CD4-positive, alpha-beta T cell treated with Interleukin-12 subunit alpha and Interleukin-12 subunit beta, for 1 hour (primary cell): ENCODE results near the gene SLC16A4.
"Not testable (repeated sequence)": the region's sequence is repeated elsewhere in the genome, so short reads cannot be mapped to it uniquely, and the experiment has no call there.

Source experiments
- DNase-seq: peaks from one replicate; pipeline ENCODE4 v3.0.0-alpha.2; 2020

The SLC16A4 gene

DNA sequence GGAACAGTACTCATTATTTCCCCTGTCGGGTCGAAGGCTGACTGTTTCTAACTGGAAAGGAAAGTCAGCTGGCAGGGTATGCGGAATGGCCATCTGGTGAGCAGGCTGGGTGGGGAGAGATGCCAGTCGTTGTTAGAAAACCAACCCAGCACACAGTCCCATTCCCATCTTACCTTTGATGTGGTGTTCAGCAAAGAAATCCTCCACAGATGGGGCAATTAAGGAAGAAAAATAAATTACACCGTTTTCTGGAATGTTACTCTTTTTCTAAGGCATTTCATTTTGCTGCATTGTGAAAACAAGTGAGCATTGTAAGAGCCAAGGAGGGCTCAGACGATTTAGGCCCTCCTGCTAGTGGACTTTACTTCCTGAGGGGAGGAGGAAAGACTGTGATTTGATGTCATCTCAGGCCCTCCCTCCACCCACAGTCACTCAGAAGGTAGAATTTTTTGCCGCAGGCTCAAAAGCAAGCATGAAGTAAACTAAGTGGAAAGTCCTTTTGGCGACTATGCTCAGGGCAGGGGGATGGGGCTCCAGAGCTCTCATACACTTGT, at the start of gene SLC16A4:
Gene SLC16A4, minus strand, starts transcription at position 335 of the 554 bp plus-strand sequence. CDS start 1,703 bp downstream, outside the sequence.
- no peak for DNase-seq

DNA sequence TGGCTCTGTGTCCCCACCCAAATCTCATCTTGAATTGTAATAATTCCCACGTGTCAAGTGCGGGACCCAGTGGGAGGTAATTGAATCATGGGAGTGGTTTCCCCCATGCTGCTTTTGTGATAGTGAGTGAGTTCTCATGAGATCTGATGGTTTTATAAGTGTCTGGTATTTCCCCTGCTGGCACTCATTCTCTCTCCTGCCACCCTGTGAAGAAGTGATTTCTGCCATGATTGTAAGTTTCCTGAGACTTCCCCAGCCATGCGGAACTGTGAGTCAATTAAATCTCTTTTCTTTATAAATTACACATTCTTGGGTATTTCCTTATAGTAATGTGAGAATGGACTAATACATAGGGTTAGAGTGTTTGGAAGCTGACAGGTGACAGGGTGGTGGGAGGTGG, 49.0 kb upstream of the SLC16A4 start:
- DNase-seq, result not testable (repeated sequence)

DNA sequence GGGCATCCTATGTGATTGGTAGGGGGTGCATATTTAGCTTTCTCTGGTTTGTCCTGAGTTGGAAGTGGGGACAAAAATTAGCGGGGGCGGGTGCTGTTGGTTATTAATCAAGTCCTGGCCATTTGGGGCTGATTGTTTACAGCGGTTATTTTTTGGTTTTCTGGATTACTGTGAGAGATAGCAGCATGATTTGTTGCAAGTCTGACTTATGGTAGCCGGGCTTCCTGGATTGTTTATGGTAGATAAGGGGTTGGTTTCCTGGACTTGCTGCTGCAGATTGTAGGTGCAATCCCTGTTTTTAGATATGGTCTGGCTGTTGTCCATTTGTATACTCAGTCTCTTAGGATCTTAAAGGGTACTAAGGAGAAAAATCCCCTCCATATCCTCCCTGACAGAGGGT, 48.1 kb upstream of the SLC16A4 start:
- no peak for DNase-seq

DNA sequence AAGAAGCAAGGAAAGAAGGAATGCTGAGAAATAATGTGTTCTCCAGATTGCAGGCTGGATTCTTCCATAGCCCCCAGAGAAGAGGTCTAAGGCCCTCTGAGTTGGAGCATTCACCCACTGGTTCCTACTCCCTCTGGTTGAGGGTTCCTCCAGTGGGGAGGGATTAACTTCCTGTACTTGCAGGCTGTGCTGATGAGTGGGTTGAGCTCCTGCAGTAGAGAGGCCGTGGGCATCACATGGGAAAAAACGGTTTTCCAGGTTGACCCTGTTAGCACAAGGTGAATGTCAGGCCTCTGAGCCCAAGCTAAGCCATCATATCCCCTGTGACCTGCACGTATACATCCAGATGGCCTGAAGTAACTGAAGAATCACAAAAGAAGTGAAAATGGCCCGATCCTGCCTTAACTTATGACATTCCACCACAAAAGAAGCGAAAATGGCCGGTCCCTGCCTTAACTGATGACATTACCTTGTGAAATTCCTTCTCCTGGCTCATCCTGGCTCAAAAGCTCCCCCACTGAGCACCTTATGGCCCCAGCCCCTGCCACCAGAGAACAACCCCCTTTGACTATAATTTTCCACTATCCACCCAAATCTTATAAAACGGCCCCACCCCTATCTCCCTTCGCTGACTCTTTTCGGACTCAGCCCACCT, 46.9 kb upstream of the SLC16A4 start:
- not testable (repeated sequence) for DNase-seq

DNA sequence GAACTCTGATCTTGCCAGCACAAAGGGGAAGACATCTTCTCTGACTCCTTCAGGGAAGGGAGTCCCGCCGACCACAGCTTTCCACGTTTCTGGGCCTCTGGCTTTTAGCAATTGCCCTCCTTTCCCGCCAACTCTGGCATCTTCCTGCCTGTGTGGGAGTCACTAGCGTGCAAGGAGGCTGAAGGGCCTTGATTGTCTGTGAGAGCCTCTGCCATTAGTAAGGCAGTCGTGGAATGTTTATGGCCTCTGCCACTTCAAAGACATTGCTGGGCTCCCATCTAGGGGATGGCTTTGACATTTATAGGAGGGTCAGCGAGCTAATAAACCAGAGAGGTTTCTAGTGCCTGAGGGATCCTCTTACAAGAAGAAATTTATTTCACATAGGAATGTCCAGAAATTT, 45.8 kb upstream of the SLC16A4 start:
- no peak for DNase-seq

DNA sequence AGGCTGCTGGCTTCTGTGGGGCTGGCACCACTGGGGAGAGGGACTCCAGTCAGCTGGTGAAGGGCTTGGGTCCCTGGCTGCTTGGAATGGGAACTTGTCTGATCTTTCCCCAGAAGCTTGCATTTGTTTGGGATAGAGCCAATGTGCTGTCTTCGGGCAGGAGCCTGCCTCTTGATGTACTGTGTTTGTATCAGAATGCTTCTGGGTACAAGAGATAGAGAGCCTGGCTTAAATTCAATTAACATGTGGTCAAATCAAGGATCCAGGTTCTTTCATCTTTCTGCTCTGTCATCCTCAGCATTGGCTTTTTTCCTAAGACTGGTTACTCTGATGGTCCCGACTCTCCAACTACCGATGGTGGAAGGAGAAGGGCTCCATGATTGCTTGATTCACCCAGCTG, 44.1 kb upstream of the SLC16A4 start:
- no peak for DNase-seq

DNA sequence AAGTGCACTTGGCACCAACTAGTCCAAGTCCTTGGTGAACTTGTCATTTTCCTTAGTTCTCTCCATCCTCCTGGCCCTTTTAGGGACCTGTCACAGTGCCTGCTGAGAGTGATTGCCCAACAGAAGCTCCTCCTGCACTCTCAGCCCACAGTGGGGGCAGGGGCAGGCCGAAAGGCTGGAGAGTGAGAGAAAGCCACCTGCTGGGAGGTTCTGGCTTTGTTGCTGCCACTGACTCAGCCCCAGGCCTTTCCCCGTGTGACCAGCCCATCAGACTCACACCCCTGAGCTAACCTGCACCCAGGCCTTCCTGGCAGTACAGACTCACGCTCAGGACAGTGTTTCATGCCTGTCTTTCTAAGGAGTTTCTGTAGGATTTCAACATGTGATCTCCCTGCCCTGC, 43.0 kb upstream of the SLC16A4 start:
- DNase-seq, result no peak

DNA sequence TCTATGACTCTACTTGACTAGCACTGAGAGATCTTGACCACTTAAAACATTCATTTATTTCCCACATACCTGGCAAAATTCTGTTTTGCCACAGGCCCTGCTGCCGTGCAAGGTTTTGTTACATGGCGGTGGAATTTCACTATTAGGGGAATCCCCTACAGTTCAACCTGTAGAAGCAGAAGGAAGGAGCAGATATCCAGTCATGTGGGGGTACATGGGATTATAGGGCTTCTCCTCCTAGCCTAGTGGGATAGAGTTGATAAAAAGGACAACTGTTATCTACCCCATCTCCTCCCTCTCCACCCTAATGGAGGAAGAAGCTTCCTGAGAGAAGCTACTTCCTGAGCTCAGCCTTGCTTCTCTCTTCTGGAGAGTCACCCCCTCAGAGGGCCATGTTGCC, 42.4 kb upstream of the SLC16A4 start:
- no peak for DNase-seq

DNA sequence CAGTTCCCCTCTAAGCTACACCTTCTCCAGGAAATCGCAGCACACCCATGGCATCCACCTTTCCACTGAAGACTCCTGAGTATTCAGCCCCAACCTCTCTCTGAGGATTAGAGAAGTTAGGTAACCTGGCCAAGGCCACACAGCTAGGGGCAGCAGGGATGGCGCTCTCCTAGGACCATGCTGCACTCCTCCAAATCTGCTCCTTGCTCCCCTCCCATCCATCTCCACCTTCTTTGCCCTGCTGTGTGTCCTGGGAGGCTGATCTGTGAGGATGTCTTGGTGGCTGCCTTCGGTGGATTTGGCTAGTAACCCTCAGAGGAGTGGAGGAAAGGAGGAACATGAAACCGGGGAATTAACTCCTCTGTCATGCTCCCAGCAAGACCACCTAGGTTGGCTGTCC, 40.1 kb upstream of the SLC16A4 start:
- no peak for DNase-seq

DNA sequence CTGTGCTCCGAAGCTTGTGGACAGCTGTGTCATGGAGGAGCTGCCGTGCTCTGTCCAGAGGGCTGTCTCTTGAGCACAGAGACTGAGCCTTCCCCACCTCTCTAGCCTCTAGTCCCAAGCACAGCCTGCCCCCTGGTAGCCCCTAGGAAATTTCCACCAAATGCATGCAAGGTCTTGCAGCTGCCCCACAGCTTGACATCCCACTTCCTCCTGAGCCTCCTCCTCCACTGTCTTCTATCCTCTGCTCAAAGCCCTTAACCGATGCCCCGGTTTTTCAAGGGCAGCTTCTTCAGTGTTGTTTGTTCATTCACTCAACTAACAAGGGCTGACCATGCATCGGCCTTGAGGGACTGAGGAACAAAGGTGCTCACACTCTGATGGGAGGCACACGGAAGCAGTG, 39.5 kb upstream of the SLC16A4 start:
- no peak for DNase-seq

DNA sequence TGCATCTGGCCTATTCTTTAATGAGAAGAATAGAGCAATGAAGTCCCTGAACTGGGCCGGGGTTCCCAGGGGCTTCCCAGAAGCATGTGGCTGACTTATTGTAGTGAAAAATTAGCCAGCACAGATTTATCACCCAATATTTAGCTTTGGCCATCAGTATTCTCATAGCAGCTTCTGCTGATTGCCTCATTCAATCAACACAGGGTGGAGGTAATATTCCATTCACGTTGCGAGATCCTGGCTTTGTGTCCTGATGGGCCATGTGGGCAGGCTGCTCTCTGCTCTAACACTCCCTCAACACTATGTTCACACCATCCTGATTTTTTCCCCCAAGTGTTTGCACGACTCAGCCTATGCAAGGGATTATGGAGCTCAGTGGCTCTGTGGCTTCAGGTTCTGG, 38.1 kb upstream of the SLC16A4 start:
- no peak for DNase-seq

DNA sequence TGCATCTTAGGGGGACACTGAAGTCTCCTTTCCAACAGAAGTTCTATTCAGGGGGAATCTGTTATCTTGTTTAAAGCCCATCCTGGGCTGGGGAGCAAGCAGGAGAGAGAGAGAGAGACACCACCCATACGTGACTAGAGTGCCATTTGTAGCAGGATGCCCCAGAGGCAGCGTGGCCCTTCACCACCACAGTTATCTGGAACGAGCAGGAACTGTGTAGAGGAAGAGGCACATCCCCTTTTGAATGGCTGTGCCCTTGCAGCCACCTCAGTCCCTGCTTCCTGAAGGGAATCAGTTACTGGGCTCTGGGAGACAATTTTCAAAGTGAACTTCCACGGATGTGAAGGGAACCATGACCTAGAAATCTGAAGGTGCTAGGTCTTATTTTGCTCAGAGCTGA, 36.0 kb upstream of the SLC16A4 start:
- DNase-seq, result no peak

DNA sequence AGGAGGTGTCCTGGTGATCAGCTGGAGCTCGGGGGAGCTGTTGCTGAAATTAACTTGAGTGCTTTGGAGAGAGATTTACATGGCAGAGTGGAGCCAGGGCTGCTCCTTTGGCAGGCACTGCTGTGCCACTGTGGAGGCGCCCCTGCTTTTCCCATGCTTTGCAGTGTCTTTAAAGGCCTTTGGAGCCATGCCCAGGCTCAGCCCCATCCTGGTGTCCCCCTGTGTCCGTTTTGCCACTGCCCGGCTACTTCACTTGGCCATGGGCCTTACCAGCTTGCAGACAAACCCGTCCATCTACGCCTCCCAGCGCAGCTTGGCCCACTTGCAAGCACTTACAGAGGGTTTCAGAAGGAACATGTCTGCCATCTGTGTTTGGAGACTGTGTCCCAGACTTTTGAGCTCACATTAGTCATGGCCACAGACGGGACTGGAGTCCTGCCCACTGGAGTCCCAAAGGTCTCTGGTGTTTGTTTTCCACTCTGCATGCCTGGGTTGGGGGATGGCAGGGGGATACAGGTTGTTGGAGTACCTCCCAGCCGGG, 34.9 kb upstream of the SLC16A4 start:
- DNase-seq, result no peak

DNA sequence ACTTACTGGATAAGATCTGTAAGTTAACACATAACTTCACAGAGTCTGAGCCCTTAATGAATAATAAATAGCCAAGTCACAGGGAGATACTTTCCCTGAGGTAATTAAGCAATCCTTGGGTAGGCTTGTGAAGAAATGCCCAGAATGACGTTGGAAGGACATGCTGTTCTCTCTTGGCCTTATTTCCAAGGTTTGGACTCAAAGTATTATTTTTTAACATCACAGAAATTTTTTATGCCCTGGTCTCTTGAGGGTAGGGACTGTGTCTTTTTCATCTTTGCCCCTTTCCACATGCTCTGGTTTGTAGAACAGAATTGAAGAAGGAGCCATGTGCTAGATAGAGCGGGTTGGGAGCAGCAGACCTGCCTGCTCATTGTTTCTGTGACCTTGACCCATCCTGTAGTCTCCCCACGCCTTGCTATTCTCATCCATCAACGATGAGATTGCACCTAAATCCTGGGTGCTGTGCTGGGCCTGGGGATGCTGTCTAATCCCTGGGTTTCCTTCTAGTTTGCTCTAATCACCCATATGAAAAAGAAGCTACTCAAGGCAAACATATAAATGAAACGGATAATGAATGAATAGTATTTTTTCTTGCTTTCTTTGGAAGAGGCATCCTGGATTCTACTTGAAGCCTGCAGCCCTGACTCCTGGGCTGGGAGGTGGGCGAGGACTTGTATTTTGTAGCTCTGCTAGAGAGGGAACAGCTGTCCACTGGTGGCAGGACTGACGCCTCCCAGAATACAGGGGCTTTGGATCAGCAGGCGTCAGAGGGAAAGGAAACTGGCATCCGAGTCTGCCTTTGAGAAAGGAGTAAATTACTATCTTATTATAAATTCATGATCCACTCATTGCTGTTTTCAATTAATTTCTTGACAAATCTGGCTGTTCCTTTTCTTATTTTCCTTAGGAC, 34.1 kb upstream of the SLC16A4 start:
- no peak for DNase-seq

DNA sequence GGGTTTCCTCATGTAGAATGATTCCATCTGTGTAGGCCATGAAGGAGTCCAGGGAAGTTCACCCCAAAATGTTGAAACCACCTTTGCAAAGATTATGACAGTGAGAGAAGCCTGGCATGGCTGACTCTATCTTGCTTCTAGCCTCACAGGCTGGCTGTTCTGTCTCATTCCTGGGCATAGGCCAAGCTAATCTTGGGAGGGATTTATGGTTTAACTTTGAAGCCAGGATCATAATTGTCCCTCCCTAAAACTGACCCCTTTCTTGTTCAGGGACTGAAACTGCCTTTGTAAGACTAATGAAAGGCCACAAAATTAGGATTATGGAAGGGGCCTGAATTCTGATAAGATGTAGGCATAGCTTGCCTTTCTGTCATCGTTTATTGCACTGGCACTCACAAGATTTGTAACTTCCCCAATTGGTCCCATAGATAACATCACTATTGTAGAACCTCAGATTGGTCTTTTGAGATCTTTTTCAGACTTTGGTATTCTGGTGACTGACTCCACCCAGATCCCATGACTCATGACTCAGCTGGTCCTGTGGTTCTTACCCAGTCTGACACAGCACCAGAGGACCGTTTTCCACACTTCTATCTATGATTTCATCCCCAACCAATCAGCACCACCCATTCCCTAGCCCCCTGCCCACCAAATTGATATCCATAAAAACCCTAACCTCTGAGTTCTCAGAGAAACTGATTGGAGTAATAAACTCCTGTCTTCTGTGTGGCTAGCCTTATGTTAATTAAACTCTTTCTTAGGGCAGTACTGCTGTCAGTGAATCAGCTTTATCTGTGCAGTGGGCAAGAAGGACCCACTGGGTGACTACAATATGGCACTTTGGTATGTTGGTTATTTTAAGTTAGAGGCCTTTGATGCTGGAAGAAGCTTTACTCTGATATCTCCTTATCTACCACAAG, 30.3 kb upstream of the SLC16A4 start:
- DNase-seq, result no peak

DNA sequence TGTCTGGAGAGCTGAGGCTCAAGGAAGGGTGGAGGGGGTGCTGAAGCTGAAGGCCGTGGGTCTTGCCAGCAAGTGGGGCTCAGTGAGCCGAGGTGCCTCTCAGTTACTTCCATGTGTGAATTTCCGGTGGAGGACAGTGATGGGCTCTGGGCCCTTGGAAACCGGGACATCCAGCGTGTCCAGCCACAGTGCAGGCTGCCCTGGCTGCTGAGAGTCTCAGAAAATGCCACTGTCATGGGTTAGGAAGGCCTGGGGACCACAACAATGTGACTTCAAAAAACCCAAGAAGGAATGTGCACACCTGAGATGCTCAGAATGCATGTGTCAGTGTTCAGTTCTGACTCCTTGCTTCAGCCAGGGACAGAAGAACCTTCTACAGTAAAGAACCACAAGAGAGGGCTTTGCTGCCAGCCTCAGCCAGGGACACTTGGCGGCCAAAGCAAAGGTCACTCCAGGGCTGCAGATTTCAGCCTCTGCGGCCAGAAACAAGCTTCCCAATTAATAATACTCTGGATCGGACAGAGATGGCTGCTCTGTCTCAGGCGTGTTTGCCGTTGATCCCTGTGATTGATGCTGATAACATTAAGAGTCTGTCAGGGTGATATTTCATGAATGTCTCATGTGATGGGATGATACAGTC, 29.3 kb upstream of the SLC16A4 start:
- no peak for DNase-seq

DNA sequence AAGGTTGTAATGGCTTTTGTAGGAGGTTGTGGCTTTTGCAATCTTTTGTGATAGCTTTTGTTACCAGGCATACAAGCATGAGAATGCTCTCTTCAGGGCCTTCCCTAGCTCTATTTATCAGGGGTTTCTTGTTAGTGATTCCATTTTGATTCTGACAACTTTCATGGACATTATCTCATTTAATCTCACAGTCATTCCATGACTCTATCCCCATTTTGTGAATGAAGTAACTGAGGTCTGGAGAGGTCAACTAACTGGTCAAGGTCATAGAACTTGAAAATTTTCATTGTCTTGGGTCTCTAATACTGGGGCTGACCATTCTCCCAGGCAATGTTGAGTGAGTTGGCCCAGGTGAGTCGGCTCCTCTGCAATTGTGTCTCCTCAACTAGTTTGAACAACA, 27.9 kb upstream of the SLC16A4 start:
- no peak for DNase-seq

DNA sequence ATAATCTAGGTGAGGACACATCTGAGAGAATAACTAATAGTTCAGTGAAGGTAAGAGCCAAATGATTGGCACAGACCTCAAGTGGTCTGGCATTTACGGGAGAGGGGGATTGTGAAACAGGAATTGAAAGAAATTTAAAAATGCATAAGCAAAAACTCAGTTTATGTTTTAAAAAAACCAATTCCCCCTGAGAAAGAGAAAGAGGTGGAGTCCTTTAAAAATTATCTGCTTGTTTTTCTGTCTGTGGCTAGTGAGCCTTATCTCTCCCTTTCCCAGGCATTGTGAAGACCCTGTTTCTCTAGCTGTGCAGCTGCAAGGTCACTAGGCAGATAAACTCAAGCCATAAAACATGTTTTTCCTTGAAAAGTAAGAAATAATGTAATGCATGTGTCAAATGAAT, 22.2 kb upstream of the SLC16A4 start:
- not testable (repeated sequence) for DNase-seq

DNA sequence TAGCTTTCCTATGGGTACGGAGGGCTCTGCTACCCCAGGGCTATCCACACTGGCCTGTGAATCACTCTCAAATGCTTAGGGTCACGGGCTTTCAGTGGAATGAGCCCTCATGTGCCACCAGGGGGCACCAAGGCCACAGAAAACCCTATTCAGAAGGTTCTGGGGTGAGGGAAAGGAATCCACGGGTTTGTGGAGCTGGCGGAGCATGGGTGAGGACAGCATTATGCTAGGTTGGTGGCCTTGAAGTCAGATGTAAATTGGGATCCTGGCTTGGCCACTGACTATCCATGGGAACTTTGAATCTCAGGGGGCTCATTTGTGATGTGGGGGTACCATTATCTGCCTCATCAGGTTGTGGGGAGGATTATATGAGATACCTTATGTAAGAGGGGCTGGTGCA, 21.8 kb upstream of the SLC16A4 start:
- DNase-seq, result peak; percentile 70

DNA sequence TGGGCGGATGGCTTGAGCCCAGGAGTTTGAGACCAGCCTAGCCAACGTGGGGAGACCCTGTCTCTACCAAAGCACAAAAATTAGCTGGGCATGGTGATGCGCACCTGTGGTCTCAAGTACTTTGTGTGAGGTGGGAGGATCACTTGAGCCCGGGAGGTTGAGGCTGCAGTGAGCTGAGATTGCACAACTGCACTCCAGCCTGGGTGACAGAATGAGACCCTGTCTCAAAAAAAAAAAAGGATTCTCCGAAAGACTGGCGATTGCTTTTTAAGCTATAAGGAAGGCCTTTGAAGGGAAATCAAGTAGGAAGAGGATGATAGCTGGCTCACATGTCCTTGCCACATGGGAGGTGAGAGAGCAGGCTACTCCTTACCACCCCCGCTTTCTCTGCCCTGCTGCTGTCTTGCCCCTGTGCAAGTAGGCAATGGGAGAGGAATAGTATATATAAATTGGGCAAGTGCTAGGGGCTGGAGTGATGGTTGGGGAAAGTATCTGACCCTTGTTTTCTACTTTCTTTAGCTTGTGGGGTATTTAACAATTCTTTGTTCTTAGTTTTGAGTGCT, 20.4 kb upstream of the SLC16A4 start:
- DNase-seq, result no peak

DNA sequence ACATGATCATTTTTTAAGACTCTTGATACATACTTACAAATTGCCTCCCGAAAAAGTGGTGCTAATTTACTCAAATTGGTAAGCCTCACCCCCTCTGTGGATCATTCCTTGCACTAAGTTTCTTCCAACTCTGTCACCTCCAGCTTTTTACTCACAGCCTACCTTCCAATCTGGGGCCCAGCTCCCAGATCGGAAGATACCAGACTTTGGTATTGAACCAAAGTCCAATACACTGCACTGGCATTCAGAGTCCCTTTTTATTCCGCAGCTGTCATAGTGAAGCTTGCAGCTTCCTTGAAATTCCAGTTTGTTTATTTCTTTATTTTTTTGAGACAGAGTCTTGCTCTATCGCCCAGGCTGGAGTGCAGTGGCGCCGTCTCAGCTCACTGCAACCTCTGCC, 18.5 kb upstream of the SLC16A4 start:
- DNase-seq, result no peak

DNA sequence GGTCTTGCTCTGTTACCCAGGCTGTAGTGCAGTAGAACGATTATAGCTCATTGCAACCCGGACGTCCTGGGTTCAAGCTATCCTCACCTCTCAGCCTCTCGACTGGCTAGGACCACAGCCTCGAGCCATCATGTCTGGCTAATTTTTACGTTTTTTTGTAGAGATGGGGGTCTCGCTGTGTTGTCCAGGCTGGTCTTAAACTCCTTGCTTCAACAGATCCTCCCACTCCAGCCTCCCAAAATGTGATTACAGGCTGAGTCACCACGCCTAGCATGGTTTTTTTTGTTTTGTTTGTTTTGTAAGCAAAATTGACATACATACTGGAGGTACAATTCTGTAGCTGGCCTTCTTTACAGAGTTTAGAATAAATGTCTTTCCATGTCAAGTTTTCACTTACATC, 17.7 kb upstream of the SLC16A4 start:
- no peak for DNase-seq
